ENCODE measurements around the gene THADA.

The THADA gene

DNA sequence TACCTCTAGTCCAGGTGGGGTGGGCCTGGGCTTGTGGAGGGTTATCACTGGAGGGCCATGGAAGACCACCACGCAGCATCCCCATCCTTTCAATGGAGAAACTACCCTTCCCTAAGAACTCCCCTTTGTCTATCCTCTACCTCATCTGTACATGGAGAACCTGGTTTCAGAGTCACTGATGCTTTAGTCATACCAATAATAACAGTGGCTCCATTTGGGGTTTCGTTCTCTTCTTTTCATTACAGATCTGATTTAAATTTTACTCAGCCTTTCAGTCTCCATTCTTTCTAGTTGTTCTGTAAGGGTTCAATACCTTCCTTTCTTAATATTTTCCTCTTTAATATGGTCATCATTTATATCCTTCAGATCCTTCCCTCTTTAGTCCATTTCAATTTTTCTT lies 314.8 kb downstream of the THADA start:
- H3K79me2 ChIP-seq = no peaks in the 10 kb centered on the region
- no peak overlapping the region for H2AFZ ChIP-seq
- H3K4me1 ChIP-seq = no peaks in the 10 kb centered on the region
- H3K36me3 ChIP-seq (ENCODE audit: control insufficient read depth, insufficient read depth, low read length) = no peaks in the 10 kb centered on the region
- H3K4me3 ChIP-seq (ENCODE audit: low read depth, low read length) = no peak overlapping the region
- no peak overlapping the region for H3K4me2 ChIP-seq (ENCODE audit: low read length)
- no peak overlapping the region for H3K9ac ChIP-seq
- TF ChIP-seq, protein P1, sequence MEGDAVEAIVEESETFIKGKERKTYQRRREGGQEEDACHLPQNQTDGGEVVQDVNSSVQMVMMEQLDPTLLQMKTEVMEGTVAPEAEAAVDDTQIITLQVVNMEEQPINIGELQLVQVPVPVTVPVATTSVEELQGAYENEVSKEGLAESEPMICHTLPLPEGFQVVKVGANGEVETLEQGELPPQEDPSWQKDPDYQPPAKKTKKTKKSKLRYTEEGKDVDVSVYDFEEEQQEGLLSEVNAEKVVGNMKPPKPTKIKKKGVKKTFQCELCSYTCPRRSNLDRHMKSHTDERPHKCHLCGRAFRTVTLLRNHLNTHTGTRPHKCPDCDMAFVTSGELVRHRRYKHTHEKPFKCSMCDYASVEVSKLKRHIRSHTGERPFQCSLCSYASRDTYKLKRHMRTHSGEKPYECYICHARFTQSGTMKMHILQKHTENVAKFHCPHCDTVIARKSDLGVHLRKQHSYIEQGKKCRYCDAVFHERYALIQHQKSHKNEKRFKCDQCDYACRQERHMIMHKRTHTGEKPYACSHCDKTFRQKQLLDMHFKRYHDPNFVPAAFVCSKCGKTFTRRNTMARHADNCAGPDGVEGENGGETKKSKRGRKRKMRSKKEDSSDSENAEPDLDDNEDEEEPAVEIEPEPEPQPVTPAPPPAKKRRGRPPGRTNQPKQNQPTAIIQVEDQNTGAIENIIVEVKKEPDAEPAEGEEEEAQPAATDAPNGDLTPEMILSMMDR (IDR thresholded peaks at IDR 0.05) = no peak
- no peak overlapping the region for H3K27ac ChIP-seq
- H3K9me3 ChIP-seq (ENCODE audit: control insufficient read depth, low read length) = no peaks in the 10 kb centered on the region
- H3K27me3 ChIP-seq (ENCODE audit: control insufficient read depth, insufficient read depth, low read length) = no peaks in the 10 kb centered on the region

GRCh38 chr2:43279317-43279840 lies 316.5 kb downstream of the THADA start:
- H3K9ac ChIP-seq = no peak overlapping the region
- no peaks in the 10 kb centered on the region for H3K9me3 ChIP-seq (ENCODE audit: control insufficient read depth, low read length)
- no peaks in the 10 kb centered on the region for H3K79me2 ChIP-seq
- no peaks in the 10 kb centered on the region for H3K4me1 ChIP-seq
- no peak overlapping the region for H3K27ac ChIP-seq
- H3K27me3 ChIP-seq (ENCODE audit: control insufficient read depth, insufficient read depth, low read length) = no peaks in the 10 kb centered on the region
- no peak overlapping the region for H3K4me3 ChIP-seq (ENCODE audit: low read depth, low read length)
- H3K4me2 ChIP-seq (ENCODE audit: low read length) = no peak overlapping the region
- no peaks in the 10 kb centered on the region for H3K36me3 ChIP-seq (ENCODE audit: control insufficient read depth, insufficient read depth, low read length)
- no peak overlapping the region for H2AFZ ChIP-seq
- TF ChIP-seq, protein P1 (IDR thresholded peaks at IDR 0.05) = no peak

DNA sequence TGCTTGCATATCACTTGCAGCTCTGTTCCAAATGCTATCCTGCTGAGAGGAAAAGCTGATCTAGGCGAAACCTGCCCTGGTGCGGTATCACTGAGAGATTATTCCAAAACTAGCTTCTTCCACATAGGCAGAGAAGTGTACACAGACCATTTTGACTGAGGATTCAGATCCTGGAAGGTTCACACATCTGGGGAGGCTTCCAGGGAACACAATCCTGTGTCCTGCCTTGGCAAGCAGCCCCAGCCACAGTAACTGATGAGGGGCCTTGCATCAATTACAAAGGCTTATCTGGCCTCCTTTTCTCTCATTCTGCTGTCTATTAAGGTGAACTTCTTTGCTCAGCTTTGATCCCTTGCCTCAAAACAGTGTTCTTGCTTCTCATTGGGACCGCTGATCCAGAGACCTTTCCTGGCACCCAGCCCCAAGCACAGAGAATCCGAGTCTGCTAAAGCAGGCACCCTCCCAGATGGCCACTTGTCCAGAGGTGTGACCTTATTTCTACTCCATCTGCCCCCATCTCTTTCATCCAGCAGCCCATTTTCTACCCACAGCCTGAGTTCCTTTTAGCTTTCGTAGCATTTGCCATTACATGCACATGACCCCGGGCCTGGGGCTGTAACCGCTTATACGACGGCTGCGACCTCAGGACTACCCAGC lies 317.1 kb downstream of the THADA start:
- H3K4me3 ChIP-seq (ENCODE audit: low read depth, low read length) = no peak overlapping the region
- no peaks in the 10 kb centered on the region for H3K9me3 ChIP-seq (ENCODE audit: control insufficient read depth, low read length)
- no peak overlapping the region for H3K4me2 ChIP-seq (ENCODE audit: low read length)
- no peaks in the 10 kb centered on the region for H3K4me1 ChIP-seq
- H3K27me3 ChIP-seq (ENCODE audit: control insufficient read depth, insufficient read depth, low read length) = no peaks in the 10 kb centered on the region
- H3K27ac ChIP-seq = no peak overlapping the region
- no peaks in the 10 kb centered on the region for H3K79me2 ChIP-seq
- TF ChIP-seq, protein P1 (IDR thresholded peaks at IDR 0.05) = no peak
- H2AFZ ChIP-seq = no peak overlapping the region
- H3K36me3 ChIP-seq (ENCODE audit: control insufficient read depth, insufficient read depth, low read length) = no peaks in the 10 kb centered on the region
- no peak overlapping the region for H3K9ac ChIP-seq

DNA sequence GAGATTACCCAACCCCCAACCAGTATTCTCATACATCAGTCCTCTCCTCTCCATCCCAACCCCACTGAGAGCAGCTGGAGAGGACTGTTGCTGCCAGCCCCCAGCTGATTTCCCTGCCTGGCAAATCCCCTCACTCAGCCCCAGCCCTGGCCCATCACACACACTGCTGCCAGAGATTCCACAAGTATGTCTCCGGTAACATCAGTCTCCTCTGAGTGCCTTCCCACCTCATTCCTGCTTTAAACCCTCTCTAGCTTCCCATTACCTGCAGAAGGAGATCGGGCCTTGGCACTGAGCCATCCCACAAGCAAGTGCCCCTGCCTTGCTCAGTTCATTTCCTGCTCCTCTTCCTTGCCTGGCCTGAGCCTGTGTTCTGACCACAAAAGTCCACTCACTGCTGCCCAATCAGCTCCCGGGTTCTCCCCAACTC lies 318.9 kb downstream of the THADA start:
- Histone ChIP-seq H3K4me3 (ENCODE audit: low read depth, low read length) (no peak overlapping the region), H2AFZ (no peak overlapping the region), H3K36me3 (ENCODE audit: control insufficient read depth, insufficient read depth, low read length) (no peaks in the 10 kb centered on the region), H3K79me2 (no peaks in the 10 kb centered on the region), H3K9ac (no peak overlapping the region), H3K9me3 (ENCODE audit: control insufficient read depth, low read length) (no peaks in the 10 kb centered on the region), H3K27me3 (ENCODE audit: control insufficient read depth, insufficient read depth, low read length) (no peaks in the 10 kb centered on the region), H3K4me1 (no peaks in the 10 kb centered on the region), H3K27ac (no peak overlapping the region), H3K4me2 (ENCODE audit: low read length) (no peak overlapping the region)
- TF ChIP-seq, protein P1 (IDR thresholded peaks at IDR 0.05) = no peak

Data from parathyroid adenoma (tissue), 2 donors.